A375 (cell line): ENCODE results near the gene UPK3BL1. TPM values are rescaled to one million over a fixed set of nuclear protein-coding genes. Genes with fewer than 3 reads are reported as not detected.

Experiments
- small RNA-seq: library from RNA; depleted of rRNA; stranded (forward); fragments of <200 nt; gene quantifications from one replicate; pipeline ENCODE3, GENCODE V24; 2014
- total RNA-seq: library from RNA; depleted of rRNA; stranded (reverse); fragments of >200 nt; shearing (Covaris generic); gene quantifications from 2 replicates; pipeline ENCODE4 v1.2.3, GENCODE V29; 2014; rRNA removed

Gene UPK3BL1, protein sequence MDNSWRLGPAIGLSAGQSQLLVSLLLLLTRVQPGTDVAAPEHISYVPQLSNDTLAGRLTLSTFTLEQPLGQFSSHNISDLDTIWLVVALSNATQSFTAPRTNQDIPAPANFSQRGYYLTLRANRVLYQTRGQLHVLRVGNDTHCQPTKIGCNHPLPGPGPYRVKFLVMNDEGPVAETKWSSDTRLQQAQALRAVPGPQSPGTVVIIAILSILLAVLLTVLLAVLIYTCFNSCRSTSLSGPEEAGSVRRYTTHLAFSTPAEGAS
- total RNA-seq: 14.8 and 16.4 TPM in 2 replicates

DNA sequence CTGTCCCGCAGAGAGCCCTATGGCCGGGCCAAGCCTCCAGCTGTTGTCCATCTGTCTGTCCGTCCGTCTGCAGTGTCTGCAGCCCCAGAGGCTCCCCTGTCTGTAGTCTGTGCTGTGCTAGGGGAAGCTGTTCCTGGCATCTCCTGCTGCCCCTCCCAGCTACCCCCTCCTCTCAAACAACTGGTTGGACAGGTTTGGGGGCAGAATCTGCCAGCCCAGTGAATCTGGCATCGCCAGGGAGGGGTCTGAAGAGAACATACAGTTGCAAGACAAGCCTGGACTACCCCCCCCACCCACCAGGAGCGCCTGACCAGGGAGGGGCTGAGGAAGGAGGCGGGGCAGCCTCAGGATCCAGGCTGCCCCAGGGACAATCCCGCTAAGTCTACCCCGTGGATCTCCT lies at the start of gene UPK3BL1:
TSS of gene UPK3BL1 (minus strand) at position 101 of the 400 bp plus-strand sequence. CDS start at position 51, 50 bp downstream.

DNA sequence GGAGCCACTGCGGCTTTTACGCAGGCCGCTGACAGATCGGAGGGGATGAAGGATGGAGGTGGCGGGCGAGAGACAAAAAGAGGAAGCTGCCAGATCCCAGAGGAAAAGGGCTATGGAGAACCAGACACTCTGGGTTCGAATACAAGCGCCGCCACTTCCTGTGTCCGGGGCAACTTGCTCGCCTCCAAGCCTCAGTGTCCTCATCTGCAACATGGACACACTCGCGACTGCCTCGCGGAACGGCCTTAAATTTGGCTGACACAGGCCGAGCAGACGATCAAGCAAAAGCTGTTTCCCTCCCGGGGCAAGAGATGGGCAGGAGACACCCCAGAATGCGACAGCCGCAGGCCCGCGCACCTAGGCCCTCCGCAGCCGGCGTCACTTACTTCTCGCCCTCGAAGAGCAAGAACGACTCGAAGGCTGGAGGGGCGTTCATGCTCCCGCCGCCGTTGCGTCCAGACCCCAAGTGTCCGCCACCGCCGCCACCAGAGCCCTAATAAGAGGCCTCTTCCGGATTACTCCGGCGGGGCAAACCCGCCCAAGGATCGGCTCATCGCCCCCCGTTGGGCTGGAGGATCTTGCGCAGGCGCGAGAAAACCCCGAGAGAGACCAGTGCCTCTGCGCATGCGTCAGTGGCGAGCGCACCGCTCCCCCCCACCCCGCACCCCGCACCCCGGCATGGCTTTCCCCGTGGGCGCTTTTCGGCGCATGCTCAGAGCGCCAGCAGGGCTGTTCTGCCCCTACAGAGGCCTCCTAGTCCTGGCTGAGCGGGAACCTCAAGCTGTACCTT lies 28.8 kb upstream of the UPK3BL1 start, which contains the start of gene POLR2J2:
TSS of gene POLR2J2 (minus strand) at position 498 of the 790 bp plus-strand sequence. CDS start at position 436, 62 bp downstream.

DNA sequence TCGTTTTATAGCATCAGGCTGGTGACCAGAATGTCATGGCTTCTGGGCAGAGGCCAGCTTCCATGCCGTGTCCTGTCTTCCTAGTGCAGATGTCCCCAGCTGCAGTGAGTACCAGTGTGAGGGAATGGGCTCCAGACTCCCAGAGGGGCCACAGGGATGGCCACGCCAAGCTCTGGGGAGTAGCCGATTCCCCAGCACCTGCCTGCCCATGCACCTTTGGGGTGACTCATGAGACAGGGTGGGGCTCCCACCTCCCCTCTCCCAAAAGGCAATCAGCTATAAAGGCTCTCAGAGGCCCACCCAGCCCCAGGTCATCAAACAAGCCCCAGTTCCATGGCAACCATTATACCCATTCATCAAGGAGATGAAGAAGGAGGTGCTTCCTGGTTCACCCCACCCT lies 7.3 kb upstream of the UPK3BL1 start, which contains the start of gene SPDYE2B:
TSS of gene SPDYE2B (plus strand) at position 396 of the 400 bp plus-strand sequence. CDS start 2,030 bp downstream, outside the sequence.

DNA sequence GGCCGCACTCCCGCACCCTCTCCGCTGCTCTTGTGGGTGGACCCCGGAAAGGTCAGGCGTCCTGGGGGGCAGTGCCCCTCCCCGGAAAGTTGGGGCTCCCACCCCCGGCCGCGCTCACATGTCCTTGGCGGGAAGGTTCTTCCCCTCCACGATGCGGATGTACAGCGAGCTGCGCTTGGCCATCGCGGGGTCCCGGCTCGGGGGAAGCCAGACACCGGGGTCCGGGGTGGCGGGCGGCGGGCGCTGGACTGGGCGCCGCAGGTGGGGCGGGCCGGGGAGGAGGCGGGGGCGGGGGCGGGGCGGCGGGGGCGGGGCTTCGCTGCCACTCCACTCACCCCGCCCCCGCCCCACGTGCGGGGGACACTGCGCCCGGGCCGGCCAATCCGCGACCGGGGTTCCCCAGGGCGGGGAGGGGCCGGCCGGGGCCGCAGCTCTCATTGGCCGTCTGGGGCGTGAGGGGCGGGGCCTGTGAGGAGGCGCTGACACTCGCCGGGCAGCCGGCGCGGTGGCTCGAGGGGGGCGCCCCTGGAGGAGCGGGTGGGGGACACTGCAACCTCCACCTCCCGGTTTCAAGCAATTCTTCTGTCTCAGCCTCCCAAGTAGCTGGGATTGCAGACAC lies 26.0 kb downstream of the UPK3BL1 start, which contains the start of gene RASA4:
TSS of gene RASA4 (minus strand) at position 250 of the 619 bp plus-strand sequence. CDS start at position 183, 67 bp downstream.

Small RNAs within 50 kb of the gene (small RNA-seq; reads per million reads assigned to genes)
- gene AC105052.3: not detected
- not detected for gene UPK3BL1

Other genes with a start within 250 kb of the UPK3BL1 start
- 42.4 and 46.0 TPM in 2 replicates for gene PRKRIP1, start 246.4 kb downstream of the UPK3BL1 start, total RNA-seq
- gene ORAI2, start 209.2 kb downstream of the UPK3BL1 start, total RNA-seq: 29.3 and 33.3 TPM in 2 replicates
- gene ALKBH4, start 177.9 kb downstream of the UPK3BL1 start, total RNA-seq: 18.6 and 22.4 TPM in 2 replicates
- gene LRWD1, start 177.8 kb downstream of the UPK3BL1 start, total RNA-seq: 68.4 and 76.1 TPM in 2 replicates
- 73.1 and 79.1 TPM in 2 replicates for gene POLR2J, start 163.9 kb downstream of the UPK3BL1 start, total RNA-seq
- 3.7 and 4.4 TPM in 2 replicates for gene RASA4B, start 125.0 kb downstream of the UPK3BL1 start, total RNA-seq
- gene UPK3BL2, start 99.1 kb downstream of the UPK3BL1 start, total RNA-seq: 21.6 and 24.7 TPM in 2 replicates
- gene SPDYE2, start 91.6 kb downstream of the UPK3BL1 start, total RNA-seq: not detected in 2 replicates
- gene POLR2J3, start 70.2 kb downstream of the UPK3BL1 start, total RNA-seq: 42.0 and 46.6 TPM in 2 replicates
- 8.6 and 9.7 TPM in 2 replicates for gene RASA4, start 26.0 kb downstream of the UPK3BL1 start, total RNA-seq
- not detected in 2 replicates for gene SPDYE2B, start 7.5 kb upstream of the UPK3BL1 start, total RNA-seq
- 5.3 and 7.0 TPM in 2 replicates for gene POLR2J2, start 28.9 kb upstream of the UPK3BL1 start, total RNA-seq
- gene FAM185A, start 106.2 kb upstream of the UPK3BL1 start, total RNA-seq: 13.4 and 16.2 TPM in 2 replicates